Measurements from ENCODE around the gene EIF5.

Gene EIF5

GRCh38 chr14:103382376-103382775 lies 48.3 kb downstream of the EIF5 start:
- DNase-seq (ENCODE audit: insufficient read length, low spot score) (no peak), FAIRE-seq (no peak)
- TF ChIP-seq POLR2A (IDR thresholded peaks at IDR 0.05; ENCODE audit: low read depth, low read length), result no peak

DNA sequence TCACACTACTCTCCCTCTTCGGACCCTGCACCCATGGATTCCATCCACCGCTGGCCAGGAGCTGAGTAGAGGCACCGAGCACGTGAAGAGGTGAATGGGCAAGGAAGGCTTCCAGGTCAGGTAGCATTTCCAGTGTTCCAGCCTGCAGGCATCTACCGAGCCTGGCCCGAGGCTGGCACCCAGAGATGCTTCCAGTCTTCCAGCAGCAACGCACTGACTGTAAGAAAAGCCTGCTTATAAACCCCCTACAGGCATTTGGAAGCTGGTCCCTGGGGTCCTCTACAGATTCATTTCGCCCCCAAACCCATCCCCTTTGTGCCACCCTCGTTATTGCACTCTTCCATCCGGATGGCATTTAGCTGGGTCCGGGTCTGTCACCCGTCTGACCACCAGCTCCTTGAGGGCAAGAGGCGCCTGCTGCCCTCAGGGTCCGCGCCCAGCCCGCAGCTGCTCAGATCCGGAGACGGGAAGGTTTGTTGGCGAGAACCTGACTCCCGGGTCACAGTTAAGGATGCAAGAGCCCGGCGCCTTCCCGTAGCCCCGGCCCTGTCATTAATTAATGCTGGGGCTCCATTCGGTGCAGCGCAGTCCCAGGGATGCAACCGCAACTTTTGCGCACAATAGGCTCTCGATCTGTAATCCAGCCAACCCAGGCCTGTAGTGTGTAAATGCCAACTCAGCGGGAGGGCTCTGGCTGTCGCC lies 50.6 kb downstream of the EIF5 start:
- no peak for TF ChIP-seq POLR2A (IDR thresholded peaks at IDR 0.05; ENCODE audit: low read depth, low read length)
- FAIRE-seq (no peak), DNase-seq (ENCODE audit: insufficient read length, low spot score) (no peak)

- peak; percentile 93 for FAIRE-seq
- peak; percentile 64 for TF ChIP-seq POLR2A (IDR thresholded peaks at IDR 0.05; ENCODE audit: low read depth, low read length)
- peak; percentile 97 for DNase-seq (ENCODE audit: insufficient read length, low spot score)
Measured at GRCh38 chr14:103385152-103385928, 51.3 kb downstream of the EIF5 start, which contains the start of gene MARK3. Gene MARK3, plus strand, starts transcription at chr14:103385415. Its CDS starts 615 bp downstream, at chr14:103386030.

DNA sequence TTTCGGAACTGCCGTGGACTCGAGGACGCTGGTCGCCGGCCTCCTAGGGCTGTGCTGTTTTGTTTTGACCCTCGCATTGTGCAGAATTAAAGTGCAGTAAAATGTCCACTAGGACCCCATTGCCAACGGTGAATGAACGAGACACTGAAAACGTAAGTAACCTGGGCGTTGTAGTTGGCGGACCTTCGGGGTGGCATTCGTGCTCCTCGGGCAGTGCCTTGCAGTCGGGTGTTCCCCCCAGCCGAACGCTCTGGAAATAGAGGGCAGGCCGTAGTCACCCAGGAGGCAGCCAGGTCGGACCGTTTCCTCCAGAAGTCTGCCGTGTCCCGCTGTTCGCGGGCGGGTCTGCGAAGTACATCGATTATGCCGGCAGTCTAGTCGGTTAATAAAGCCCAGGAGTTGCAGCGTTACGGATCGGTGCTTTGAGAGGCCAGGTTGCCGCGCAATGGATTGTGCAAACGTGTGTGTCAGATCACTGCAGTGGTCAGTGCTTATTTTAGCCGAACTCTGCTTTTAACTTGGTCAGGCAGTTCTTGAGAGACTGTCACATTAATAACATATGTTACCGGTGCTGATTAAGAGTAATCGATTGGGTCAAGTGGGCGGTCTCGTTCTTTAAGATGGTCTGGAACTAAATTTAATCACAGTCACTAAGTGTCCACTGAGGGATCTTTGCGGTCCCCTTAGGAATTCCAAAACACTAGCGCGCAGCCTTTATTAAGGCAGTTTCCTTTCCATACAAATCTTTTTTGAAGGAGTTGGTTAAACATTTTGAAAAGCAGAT lies 52.1 kb downstream of the EIF5 start:
- DNase-seq (ENCODE audit: insufficient read length, low spot score) (no peak), FAIRE-seq (peak; percentile 15)
- no peak for TF ChIP-seq POLR2A (IDR thresholded peaks at IDR 0.05; ENCODE audit: low read depth, low read length)

- TF ChIP-seq POLR2A (IDR thresholded peaks at IDR 0.05; ENCODE audit: low read depth, low read length), result no peak
- DNase-seq (ENCODE audit: insufficient read length, low spot score), result no peak
- FAIRE-seq, result peak; percentile 50
Measured at GRCh38 chr14:103386713-103387329, 52.8 kb downstream of the EIF5 start.

DNA sequence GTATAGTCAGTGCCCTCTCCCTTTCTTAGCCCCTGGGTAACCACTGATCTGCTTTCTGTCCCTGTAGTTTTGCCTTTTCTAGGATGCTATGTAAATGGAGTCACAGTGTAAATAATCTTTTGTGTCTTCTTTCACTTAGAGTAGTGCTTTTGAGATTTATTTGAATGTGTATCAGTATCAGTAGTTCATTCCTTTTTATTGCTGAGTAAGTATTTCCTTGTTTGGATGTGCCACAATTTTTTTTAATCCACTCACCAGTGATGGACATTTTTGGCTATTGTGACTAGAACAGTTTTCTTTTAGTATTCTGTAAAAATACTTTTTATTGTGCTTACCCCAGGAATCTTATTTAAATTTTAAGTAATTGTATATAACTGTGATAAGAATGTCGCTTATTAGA lies 54.6 kb downstream of the EIF5 start:
- no peak for DNase-seq (ENCODE audit: insufficient read length, low spot score)
- no peak for FAIRE-seq
- no peak for TF ChIP-seq POLR2A (IDR thresholded peaks at IDR 0.05; ENCODE audit: low read depth, low read length)

DNA sequence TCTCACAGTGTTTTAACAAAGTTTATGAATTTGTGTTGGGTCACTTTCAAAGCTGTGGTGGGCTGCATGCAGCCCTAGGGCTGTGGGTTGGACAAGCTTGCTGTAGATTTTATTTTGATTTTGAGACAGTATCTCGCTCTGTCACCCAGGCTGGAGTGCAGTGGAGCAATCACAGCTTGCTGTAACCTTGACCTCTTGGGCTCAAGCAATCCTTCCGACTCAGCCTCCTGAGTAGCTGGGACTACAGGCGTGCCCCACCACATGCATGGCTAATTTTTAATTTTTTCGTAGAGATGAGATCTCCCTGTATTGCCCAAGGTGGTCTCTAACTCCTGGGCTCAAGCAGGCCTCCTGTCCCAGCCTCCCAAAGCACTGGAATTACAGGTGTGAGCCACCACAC lies 56.6 kb downstream of the EIF5 start:
- DNase-seq (ENCODE audit: insufficient read length, low spot score), result no peak
- no peak for TF ChIP-seq POLR2A (IDR thresholded peaks at IDR 0.05; ENCODE audit: low read depth, low read length)
- FAIRE-seq, result no peak

- DNase-seq (ENCODE audit: insufficient read length, low spot score) (no peak), FAIRE-seq (peak; percentile 89)
- TF ChIP-seq POLR2A (IDR thresholded peaks at IDR 0.05; ENCODE audit: low read depth, low read length), result no peak
Measured at GRCh38 chr14:103391048-103391447, 57.0 kb downstream of the EIF5 start.

DNA sequence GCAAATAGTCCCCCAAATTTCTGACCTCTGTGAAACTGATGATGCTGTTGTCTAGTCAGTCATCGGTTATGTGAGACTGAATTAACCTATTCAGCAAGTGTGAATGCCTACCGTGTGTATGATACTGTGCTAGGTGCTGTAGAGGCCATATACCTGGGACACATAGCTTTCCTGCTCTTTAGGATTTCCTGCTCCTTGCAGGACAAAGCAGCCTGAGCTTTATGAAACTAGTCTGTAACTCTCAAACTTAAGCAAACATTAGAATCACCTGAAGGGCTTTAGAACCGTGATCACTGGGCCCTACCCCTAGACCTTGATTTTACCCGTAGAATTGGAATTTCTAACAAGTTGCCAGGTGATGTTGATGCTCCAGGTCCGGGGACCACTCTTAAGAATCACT lies 58.1 kb downstream of the EIF5 start:
- no peak for TF ChIP-seq POLR2A (IDR thresholded peaks at IDR 0.05; ENCODE audit: low read depth, low read length)
- DNase-seq (ENCODE audit: insufficient read length, low spot score) (no peak), FAIRE-seq (peak; percentile 33)

DNA sequence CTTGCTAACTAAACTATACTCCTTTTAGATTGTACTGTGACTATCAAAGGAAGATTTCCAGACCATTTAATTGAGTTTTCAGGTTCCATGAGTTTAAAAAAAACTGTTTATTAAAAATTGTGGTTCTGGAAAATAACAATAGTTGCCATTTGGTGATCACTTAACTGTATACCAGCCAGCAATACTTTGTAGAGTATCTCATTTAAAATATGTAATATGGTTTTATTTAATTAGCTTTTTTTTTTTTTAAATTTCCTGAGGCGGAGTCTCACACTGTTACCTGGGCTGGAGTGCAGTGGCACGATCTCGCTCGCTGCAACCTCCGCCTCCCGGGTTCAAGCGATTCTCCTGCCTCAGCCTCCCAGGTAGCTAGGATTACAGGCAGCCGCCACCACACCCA lies 58.5 kb downstream of the EIF5 start:
- no peak for TF ChIP-seq POLR2A (IDR thresholded peaks at IDR 0.05; ENCODE audit: low read depth, low read length)
- DNase-seq (ENCODE audit: insufficient read length, low spot score), result no peak
- FAIRE-seq, result no peak

DNA sequence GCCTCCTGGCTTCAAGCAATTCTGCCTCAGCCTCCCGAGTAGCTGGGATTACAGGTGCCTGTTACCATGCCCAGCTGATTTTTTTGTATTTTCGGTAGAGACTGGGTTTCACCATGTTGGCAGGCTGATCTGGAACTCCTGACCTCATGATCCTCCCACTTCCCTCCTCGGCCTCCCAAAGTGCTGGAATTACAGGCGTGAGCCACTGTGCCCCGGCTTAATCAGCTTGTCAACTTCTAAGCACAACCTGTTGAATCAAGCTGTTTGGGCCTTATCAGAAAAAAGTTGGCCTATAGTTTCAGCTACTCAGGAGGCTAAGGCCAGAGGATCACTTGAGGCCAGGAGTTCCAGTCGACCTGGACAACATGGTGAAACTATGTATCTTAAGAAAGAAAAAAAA lies 59.0 kb downstream of the EIF5 start:
- no peak for DNase-seq (ENCODE audit: insufficient read length, low spot score)
- no peak for TF ChIP-seq POLR2A (IDR thresholded peaks at IDR 0.05; ENCODE audit: low read depth, low read length)
- FAIRE-seq, result no peak

- no peak for TF ChIP-seq POLR2A (IDR thresholded peaks at IDR 0.05; ENCODE audit: low read depth, low read length)
- FAIRE-seq (peak; percentile 30), DNase-seq (ENCODE audit: insufficient read length, low spot score) (no peak)
Measured at GRCh38 chr14:103393676-103394626, 59.9 kb downstream of the EIF5 start.
